HUES48 (cell line): ENCODE measurements around the gene CLDN10.
"Not testable (repeated sequence)": the region's sequence is repeated elsewhere in the genome, so short reads cannot be mapped to it uniquely, and the experiment has no call there.

ENCODE experiments used
- H3K27ac ChIP-seq: one replicate; pipeline ENCODE4 v1.7.0; 2013; ENCODE audit warnings: low read depth, low read length, inconsistent platforms
- H3K27me3 ChIP-seq: 2 replicates; pipeline ENCODE4 v1.6.1; 2013; ENCODE audit warnings: mild to moderate bottlenecking, low read length; ENCODE audit not compliant: control insufficient read depth, insufficient read depth
- H3K36me3 ChIP-seq: 2 replicates; pipeline ENCODE4 v1.6.1; 2013; ENCODE audit warnings: low read length; ENCODE audit not compliant: control insufficient read depth, insufficient read depth
- H3K4me1 ChIP-seq: 2 replicates; pipeline ENCODE4 v1.6.1; 2013; ENCODE audit warnings: mild to moderate bottlenecking, low read length; ENCODE audit not compliant: control insufficient read depth, insufficient read depth
- H3K4me3 ChIP-seq: 2 replicates; pipeline ENCODE4 v1.5.1; 2013; ENCODE audit warnings: mild to moderate bottlenecking, low read depth, low read length
- H3K9ac ChIP-seq: 2 replicates; pipeline ENCODE4 v1.6.1; 2013; ENCODE audit warnings: mild to moderate bottlenecking, low read depth, low read length, moderate library complexity
- H3K9me3 ChIP-seq: 2 replicates; pipeline ENCODE4 v1.6.1; 2013; ENCODE audit warnings: low read length; ENCODE audit not compliant: control insufficient read depth, insufficient read depth

The CLDN10 gene

GRCh38 chr13:95515606-95516005 lies 36.9 kb upstream of the CLDN10 start:
- H3K4me1 ChIP-seq, H3K27ac ChIP-seq, H3K4me3 ChIP-seq, H3K9ac ChIP-seq, H3K36me3 ChIP-seq, H3K27me3 ChIP-seq, H3K9me3 ChIP-seq: not testable (repeated sequence)

GRCh38 chr13:95516021-95516420 lies 36.5 kb upstream of the CLDN10 start:
- Histone ChIP-seq H3K4me1 (no peaks in the 10 kb centered on the region), H3K36me3 (no peaks in the 10 kb centered on the region), H3K9ac (no peak overlapping the region), H3K27ac (no peak overlapping the region), H3K9me3 (no peaks in the 10 kb centered on the region), H3K27me3 (no peaks in the 10 kb centered on the region), H3K4me3 (no peak overlapping the region)

- Histone ChIP-seq H3K9me3 (no peaks in the 10 kb centered on the region), H3K4me3 (no peak overlapping the region), H3K9ac (no peak overlapping the region), H3K36me3 (no peaks in the 10 kb centered on the region), H3K4me1 (no peaks in the 10 kb centered on the region), H3K27ac (no peak overlapping the region), H3K27me3 (no peaks in the 10 kb centered on the region)
These were observed 36.0 kb upstream of the CLDN10 start for GRCh38 chr13:95516492-95516891.

- no peaks in the 10 kb centered on the region for H3K36me3 ChIP-seq
- no peaks in the 10 kb centered on the region for H3K9me3 ChIP-seq
- no peaks in the 10 kb centered on the region for H3K4me1 ChIP-seq
- no peaks in the 10 kb centered on the region for H3K27me3 ChIP-seq
- H3K9ac ChIP-seq: no peak overlapping the region
- H3K4me3 ChIP-seq: no peak overlapping the region
- H3K27ac ChIP-seq: no peak overlapping the region
These were observed 28.9 kb upstream of the CLDN10 start for GRCh38 chr13:95523598-95523997.

GRCh38 chr13:95524264-95524901 lies 28.1 kb upstream of the CLDN10 start:
- Histone ChIP-seq H3K4me3 (no peak overlapping the region), H3K27ac (no peak overlapping the region), H3K36me3 (no peaks in the 10 kb centered on the region), H3K9me3 (no peaks in the 10 kb centered on the region), H3K27me3 (no peaks in the 10 kb centered on the region), H3K9ac (no peak overlapping the region), H3K4me1 (no peaks in the 10 kb centered on the region)

- Histone ChIP-seq H3K4me3 (no peak overlapping the region), H3K9ac (no peak overlapping the region), H3K9me3 (no peaks in the 10 kb centered on the region), H3K27me3 (no peaks in the 10 kb centered on the region), H3K4me1 (no peaks in the 10 kb centered on the region; the same call in 1 of the 2 replicates), H3K36me3 (no peaks in the 10 kb centered on the region), H3K27ac (no peak overlapping the region)
These were observed 24.6 kb upstream of the CLDN10 start for GRCh38 chr13:95527955-95528354.

- no peaks in the 10 kb centered on the region for H3K27me3 ChIP-seq
- no peak overlapping the region for H3K9ac ChIP-seq
- no peak overlapping the region for H3K27ac ChIP-seq
- no peaks in the 10 kb centered on the region for H3K9me3 ChIP-seq
- H3K4me3 ChIP-seq: no peak overlapping the region
- H3K4me1 ChIP-seq: peaks cover 8% of the 10 kb centered on the region
- no peaks in the 10 kb centered on the region for H3K36me3 ChIP-seq
These were observed 22.3 kb upstream of the CLDN10 start for GRCh38 chr13:95530178-95530577.

GRCh38 chr13:95533545-95534160 lies 18.9 kb upstream of the CLDN10 start:
- peaks cover 10% of the 10 kb centered on the region for H3K4me1 ChIP-seq
- H3K27ac ChIP-seq: no peak overlapping the region
- no peaks in the 10 kb centered on the region for H3K9me3 ChIP-seq
- no peaks in the 10 kb centered on the region for H3K36me3 ChIP-seq
- H3K9ac ChIP-seq: 0 out of 2 replicates have a peak overlapping the region, but pooled peaks have one; percentile 52
- no peak overlapping the region for H3K4me3 ChIP-seq
- H3K27me3 ChIP-seq: no peaks in the 10 kb centered on the region

- H3K27ac ChIP-seq: no peak overlapping the region
These were observed 17.3 kb upstream of the CLDN10 start for GRCh38 chr13:95535243-95535642.

GRCh38 chr13:95536632-95537241 lies 15.8 kb upstream of the CLDN10 start:
- H3K9me3 ChIP-seq: no peaks in the 10 kb centered on the region
- no peak overlapping the region for H3K9ac ChIP-seq
- no peak overlapping the region for H3K4me3 ChIP-seq
- H3K36me3 ChIP-seq: no peaks in the 10 kb centered on the region
- H3K4me1 ChIP-seq: peaks cover 10% of the 10 kb centered on the region
- no peak overlapping the region for H3K27ac ChIP-seq
- H3K27me3 ChIP-seq: no peaks in the 10 kb centered on the region

More at GRCh38 chr13:95535243-95535642, 17.3 kb upstream of the CLDN10 start:
- Histone ChIP-seq H3K27me3 (no peaks in the 10 kb centered on the region), H3K4me3 (no peak overlapping the region), H3K4me1 (peaks cover 10% of the 10 kb centered on the region), H3K36me3 (no peaks in the 10 kb centered on the region), H3K9me3 (no peaks in the 10 kb centered on the region), H3K9ac (no peak overlapping the region)

GRCh38 chr13:95540888-95541287 lies 11.6 kb upstream of the CLDN10 start:
- Histone ChIP-seq H3K9ac (no peak overlapping the region), H3K36me3 (no peaks in the 10 kb centered on the region), H3K4me3 (no peak overlapping the region), H3K27me3 (no peaks in the 10 kb centered on the region), H3K9me3 (no peaks in the 10 kb centered on the region), H3K27ac (no peak overlapping the region), H3K4me1 (peaks cover 2% of the 10 kb centered on the region; the same call in 1 of the 2 replicates)
